RWPE1 (cell line): Measurements from ENCODE around the gene ADGRL3.
A peak's percentile ranks its signal among the peaks of the same experiment; 100 is the strongest.

Experiments used
- CTCF ChIA-PET: fragments of 350-600 bp; sonication (Branson Sonifier 250); formaldehyde crosslinking; extraction: SDS; loops from one replicate; lab custom pipeline; 2021; lab: Yijun Ruan, JAX
- POLR2A ChIA-PET: fragments of 400-600 bp; formaldehyde crosslinking; extraction: SDS; loops from one replicate; lab custom pipeline; 2020; ENCODE audit warnings: antibody characterized with exemption; ENCODE audit not compliant: low non-redundant PET; lab: Yijun Ruan, JAX
- DNase-seq: peaks from one replicate; pipeline ENCODE4 v3.0.0; 2012; ENCODE audit warnings: low spot score
- H3K27ac ChIP-seq: fragments of 450-650 bp; 2 replicates; pipeline ENCODE4 v1.5.1; 2017
- CTCF ChIP-seq: fragments of 450-650 bp; conservative IDR thresholded peaks from 2 replicates; pipeline ENCODE4 v1.5.1; 2017; ENCODE audit warnings: low read depth, mild to moderate bottlenecking

The ADGRL3 gene

GRCh38 chr4:61407642-61408618 lies 207.8 kb downstream of the ADGRL3 start:
- no peak for DNase-seq
- no peak overlapping the region for H3K27ac ChIP-seq
- ChIA-PET CTCF (no interaction called here), POLR2A (no interaction called here)
- TF ChIP-seq CTCF, result no peak

GRCh38 chr4:61408861-61409260 lies 208.7 kb downstream of the ADGRL3 start:
- ChIA-PET POLR2A (no interaction called here), CTCF (interaction anchor here (0.5 kb wide), 1 partner anchor 182 kb away, joined by 5 read pairs; no protein-coding TSS in a partner anchor)
- no peak for TF ChIP-seq CTCF
- no peak overlapping the region for H3K27ac ChIP-seq
- no peak for DNase-seq

- no peak for DNase-seq
- CTCF ChIA-PET, result interaction anchor here (0.7 kb wide), 1 partner anchor 143 kb away, joined by 3 read pairs; no protein-coding TSS in a partner anchor
- POLR2A ChIA-PET, result no interaction called here
- H3K27ac ChIP-seq, result no peak overlapping the region
- TF ChIP-seq CTCF, result no peak
Observed at GRCh38 chr4:61411241-61411640, 211.1 kb downstream of the ADGRL3 start.

- ChIA-PET CTCF (interaction anchor here (0.6 kb wide), 1 partner anchor 54 kb away, joined by 7 read pairs; no protein-coding TSS in a partner anchor), POLR2A (no interaction called here)
- TF ChIP-seq CTCF, result no peak
- H3K27ac ChIP-seq, result peak overlapping the region; percentile 23; the same call in 1 of the 2 replicates
- DNase-seq, result peak; percentile 71
Observed at GRCh38 chr4:61425315-61425714, 225.2 kb downstream of the ADGRL3 start.

- ChIA-PET POLR2A (no interaction called here), CTCF (no interaction called here)
- no peak overlapping the region for H3K27ac ChIP-seq
- TF ChIP-seq CTCF, result no peak
- DNase-seq, result no peak
Observed at GRCh38 chr4:61426229-61426628, 226.1 kb downstream of the ADGRL3 start.

GRCh38 chr4:61427099-61427817 lies 227.1 kb downstream of the ADGRL3 start:
- TF ChIP-seq CTCF, result no peak
- ChIA-PET CTCF (interaction anchor here (0.6 kb wide), 2 partner anchors 67 to 141 kb away, joined by 3 read pairs; no protein-coding TSS in a partner anchor), POLR2A (no interaction called here)
- peak; percentile 45 for DNase-seq
- peak overlapping the region; percentile 31 for H3K27ac ChIP-seq
